CD14-positive monocyte (primary cell): ENCODE data around the gene VAV1. TPM values are rescaled to one million over a fixed set of nuclear protein-coding genes. Genes with fewer than 3 reads are reported as not detected.
A peak's percentile ranks its signal among the peaks of the same experiment; 100 is the strongest.

Experiments used
- DNase-seq, 3 donors: peaks; one replicate each; pipeline ENCODE4 v3.0.0-alpha.2; 2011 to 2022
- H2AFZ ChIP-seq: 2 replicates; pipeline ENCODE4 v1.6.0; 2012; ENCODE audit warnings: mild to moderate bottlenecking, low read depth, low read length, inconsistent platforms; ENCODE audit not compliant: insufficient read depth, poor library complexity, severe bottlenecking
- H3K27ac ChIP-seq, 2 donors: 1 replicate in 1 of 2; 2 replicates in 1 of 2; pipeline ENCODE4 v1.5.1; 2012 to 2013; ENCODE audit warnings: low read length in 2 of 2, control low read depth in 1 of 2, inconsistent platforms in 1 of 2, low read depth in 1 of 2, mild to moderate bottlenecking in 1 of 2
- H3K27me3 ChIP-seq, 2 donors: one replicate each; pipeline versions ENCODE4 v1.6.0 to v1.6.1; 2011 to 2013; ENCODE audit warnings: low read length in 2 of 2; ENCODE audit not compliant: control insufficient read depth in 2 of 2, insufficient read depth in 2 of 2
- H3K36me3 ChIP-seq, 2 donors: replicated peaks in 1 of 2; 1 replicate in 1 of 2; 2 replicates in 1 of 2; pipeline versions ENCODE4 v1.5.1 to v1.6.1; 2012 to 2013; ENCODE audit warnings: low read length in 2 of 2, control low read depth in 1 of 2, inconsistent platforms in 1 of 2, mild to moderate bottlenecking in 1 of 2; ENCODE audit not compliant: insufficient read depth in 2 of 2, control insufficient read depth in 1 of 2
- H3K4me1 ChIP-seq, 2 donors: 1 replicate in 1 of 2; 2 replicates in 1 of 2; pipeline versions ENCODE4 v1.5.1 to v1.6.1; 2012 to 2013; ENCODE audit warnings: low read length in 2 of 2, control low read depth in 1 of 2, inconsistent platforms in 1 of 2, mild to moderate bottlenecking in 1 of 2, moderate library complexity in 1 of 2; ENCODE audit not compliant: insufficient read depth in 2 of 2, control insufficient read depth in 1 of 2
- H3K4me2 ChIP-seq: replicated peaks from 2 replicates; pipeline ENCODE3; 2012; ENCODE audit warnings: low read length, moderate library complexity, mild to moderate bottlenecking; ENCODE audit not compliant: poor library complexity, severe bottlenecking; ENCODE audit errors: extremely low read depth
- H3K4me3 ChIP-seq, 3 experiments: fragments of 200-600 bp in 1 of 3; sonication (generic) in 1 of 3; replicated peaks in 1 of 3; 1 replicate in 2 of 3; 2 replicates in 1 of 3; pipeline ENCODE4 v1.5.1; 2011 to 2013; ENCODE audit warnings: low read length in 3 of 3, mild to moderate bottlenecking in 3 of 3, control low read depth in 2 of 3, low read depth in 2 of 3, inconsistent platforms in 1 of 3, moderate library complexity in 1 of 3
- H3K79me2 ChIP-seq: 2 replicates; pipeline ENCODE4 v1.6.0; 2012; ENCODE audit warnings: mild to moderate bottlenecking, control low read depth, inconsistent platforms, low read length, moderate library complexity; ENCODE audit not compliant: insufficient read depth
- H3K9ac ChIP-seq: 2 replicates; pipeline ENCODE4 v1.6.0; 2017; ENCODE audit warnings: low read length, mild to moderate bottlenecking; ENCODE audit not compliant: insufficient read depth, poor library complexity, severe bottlenecking
- H3K9me3 ChIP-seq, 2 donors: replicated peaks in 1 of 2; 1 replicate in 1 of 2; 2 replicates in 1 of 2; pipeline versions ENCODE4 v1.5.1 to v1.6.1; 2012 to 2013; ENCODE audit warnings: low read length in 2 of 2, control low read depth in 1 of 2; ENCODE audit not compliant: control insufficient read depth in 1 of 2, insufficient read depth in 1 of 2
- H4K20me1 ChIP-seq: 2 replicates; pipeline ENCODE4 v1.6.0; 2012; ENCODE audit warnings: mild to moderate bottlenecking, low read length, control low read depth, moderate library complexity; ENCODE audit not compliant: insufficient read depth
- H3K27ac Mint-ChIP-seq, 7 donors: one replicate each; pipeline ENCODE4 v1.8.0; 2020; ENCODE audit warnings: mild to moderate bottlenecking in 7 of 7, mixed read lengths in 7 of 7, moderate library complexity in 6 of 7, inconsistent platforms in 2 of 7
- H3K27me3 Mint-ChIP-seq, 3 donors: one replicate each; pipeline ENCODE4 v1.8.0; 2021 to 2022; ENCODE audit warnings: low read depth in 3 of 3, mild to moderate bottlenecking in 3 of 3, mixed read lengths in 3 of 3, moderate library complexity in 3 of 3, inconsistent platforms in 1 of 3
- H3K36me3 Mint-ChIP-seq, 2 donors: one replicate each; pipeline ENCODE4 v1.8.0; 2020; ENCODE audit warnings: mixed read lengths in 2 of 2, inconsistent platforms in 1 of 2, mild to moderate bottlenecking in 1 of 2
- H3K4me1 Mint-ChIP-seq: one replicate; pipeline ENCODE4 v1.8.0; 2020; ENCODE audit warnings: mild to moderate bottlenecking, mixed read lengths
- H3K4me3 Mint-ChIP-seq, 2 donors: one replicate each; pipeline ENCODE4 v1.8.0; 2020; ENCODE audit warnings: mild to moderate bottlenecking in 2 of 2, mixed read lengths in 2 of 2, moderate library complexity in 1 of 2
- H3K9me3 Mint-ChIP-seq, 7 donors: one replicate each; pipeline ENCODE4 v1.8.0; 2020 to 2022; ENCODE audit warnings: mixed read lengths in 7 of 7, mild to moderate bottlenecking in 6 of 7, moderate library complexity in 6 of 7, inconsistent platforms in 2 of 7
- whole genome bisulfite sequencing: methylation state at CpG from one replicate; pipeline ENCODE4 v1.1.5; 2013; ENCODE audit warnings: missing lambda C conversion rate; ENCODE audit not compliant: insufficient coverage; 5-methylcytosine and 5-hydroxymethylcytosine counted together
- intact Hi-C, 2 donors: fragments of 100-400 bp; cut with micrococcal nuclease; formaldehyde crosslinking; loops; one replicate each; pipeline versions ENCODE4 v1.15.0 to v1.15.1; 2023
- polyA plus RNA-seq, 3 donors: library from polyadenylated mRNA; depleted of rRNA in 1 of 3; unstranded in 2 of 3; stranded (reverse) in 1 of 3; fragments of 300-500 nt in 2 of 3; fragments of >200 nt in 1 of 3; fragmentation: Illumina TruSeq in 2 of 3; gene quantifications; 1 replicate in 2 of 3; 2 replicates in 1 of 3; pipeline ENCODE4 v1.2.3, GENCODE V29; 2012 to 2021
- TF ChIP-seq, protein P1 (sequence below): fragments of 200-600 bp; IDR thresholded peaks from one replicate; pipeline ENCODE4 v1.8.0; 2022; ENCODE audit warnings: antibody characterized with exemption, mild to moderate bottlenecking

Gene VAV1
- polyA plus RNA-seq, 3 donors, result 21.3 to 81.2 (median 30.2) TPM

DNA sequence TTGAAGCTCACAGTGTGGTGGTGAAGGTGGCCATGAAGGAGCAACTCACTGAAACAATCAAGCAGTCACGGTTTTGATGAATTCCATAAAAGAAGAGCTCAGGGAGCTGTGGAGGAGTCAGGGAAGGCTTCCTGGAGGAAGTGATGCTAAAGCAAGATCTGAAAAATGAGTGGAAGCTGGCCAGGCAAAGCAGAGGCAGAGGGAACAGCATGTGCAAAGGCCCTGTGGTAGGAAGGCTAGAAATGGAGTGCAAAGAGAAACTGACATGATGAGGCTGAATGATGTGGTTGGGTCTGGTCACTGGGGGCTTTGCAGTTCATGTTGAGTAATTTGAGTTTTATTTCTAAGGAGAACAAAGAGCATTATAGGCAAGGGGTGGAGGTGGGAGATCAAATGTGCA is 121.8 kb downstream of the VAV1 start:
- Histone ChIP-seq H3K9ac (no peak overlapping the region), H3K9me3 (peaks cover 14 to 31% of the 10 kb centered on the region in 2 donors), H3K4me3 (no peak overlapping the region), H3K4me2 (no peak overlapping the region), H3K27ac (no peak overlapping the region), H3K4me1 (peaks cover 44 to 45% of the 10 kb centered on the region in 2 donors), H2AFZ (no peak overlapping the region), H3K36me3 (peaks cover 18 to 53% of the 10 kb centered on the region in 2 donors), H3K27me3 (no peaks in the 10 kb centered on the region), H4K20me1 (no peaks in the 10 kb centered on the region), H3K79me2 (no peaks in the 10 kb centered on the region)
- no peak for DNase-seq
- 100% methylated on average over 1 of the region's 1 CpG for WGBS
- TF ChIP-seq, protein P1, sequence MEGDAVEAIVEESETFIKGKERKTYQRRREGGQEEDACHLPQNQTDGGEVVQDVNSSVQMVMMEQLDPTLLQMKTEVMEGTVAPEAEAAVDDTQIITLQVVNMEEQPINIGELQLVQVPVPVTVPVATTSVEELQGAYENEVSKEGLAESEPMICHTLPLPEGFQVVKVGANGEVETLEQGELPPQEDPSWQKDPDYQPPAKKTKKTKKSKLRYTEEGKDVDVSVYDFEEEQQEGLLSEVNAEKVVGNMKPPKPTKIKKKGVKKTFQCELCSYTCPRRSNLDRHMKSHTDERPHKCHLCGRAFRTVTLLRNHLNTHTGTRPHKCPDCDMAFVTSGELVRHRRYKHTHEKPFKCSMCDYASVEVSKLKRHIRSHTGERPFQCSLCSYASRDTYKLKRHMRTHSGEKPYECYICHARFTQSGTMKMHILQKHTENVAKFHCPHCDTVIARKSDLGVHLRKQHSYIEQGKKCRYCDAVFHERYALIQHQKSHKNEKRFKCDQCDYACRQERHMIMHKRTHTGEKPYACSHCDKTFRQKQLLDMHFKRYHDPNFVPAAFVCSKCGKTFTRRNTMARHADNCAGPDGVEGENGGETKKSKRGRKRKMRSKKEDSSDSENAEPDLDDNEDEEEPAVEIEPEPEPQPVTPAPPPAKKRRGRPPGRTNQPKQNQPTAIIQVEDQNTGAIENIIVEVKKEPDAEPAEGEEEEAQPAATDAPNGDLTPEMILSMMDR, result no peak
- Mint-ChIP-seq H3K4me1 (peaks cover 45% of the 10 kb centered on the region), H3K27ac (peak overlapping the region in 1 of 7 donors; percentile 6), H3K27me3 (peaks cover 0 to 2% (median 0%) of the 10 kb centered on the region in 3 donors), H3K9me3 (peaks cover 27 to 40% (median 35%) of the 10 kb centered on the region in 7 donors), H3K36me3 (peaks cover 62 to 83% of the 10 kb centered on the region in 2 donors), H3K4me3 (no peak overlapping the region)
- intact Hi-C loops, result no loop called here

- no peak overlapping the region for H3K4me3 Mint-ChIP-seq
- TF ChIP-seq, protein P1, result no peak
- Histone ChIP-seq H3K9ac (no peak overlapping the region), H3K9me3 (peaks cover 29 to 35% of the 10 kb centered on the region in 2 donors), H2AFZ (no peak overlapping the region), H3K27me3 (no peaks in the 10 kb centered on the region), H3K4me2 (no peak overlapping the region), H3K79me2 (no peaks in the 10 kb centered on the region), H3K4me3 (no peak overlapping the region), H3K36me3 (peaks cover 30 to 76% of the 10 kb centered on the region in 2 donors), H3K4me1 (no peaks in the 10 kb centered on the region), H3K27ac (no peak overlapping the region), H4K20me1 (no peaks in the 10 kb centered on the region)
- no peak for DNase-seq
- no peaks in the 10 kb centered on the region for H3K4me1 Mint-ChIP-seq
- H3K9me3 Mint-ChIP-seq, result peaks cover 28 to 51% (median 47%) of the 10 kb centered on the region in 7 donors
- intact Hi-C loops, result no loop called here
- peaks cover 0 to 1% (median 0%) of the 10 kb centered on the region in 3 donors for H3K27me3 Mint-ChIP-seq
- no peak overlapping the region for H3K27ac Mint-ChIP-seq
- peaks cover 66 to 92% of the 10 kb centered on the region in 2 donors for H3K36me3 Mint-ChIP-seq
Observed at GRCh38 chr19:6903446-6903845, 130.9 kb downstream of the VAV1 start.
